MM.1S (cell line): Measurements from ENCODE around the gene OAF.

ENCODE experiments used
- DNase-seq: peaks from one replicate; pipeline ENCODE4 v3.0.0-alpha.2; 2015
- H2AFZ ChIP-seq: fragments of 300-600 bp; sonication (generic); 2 replicates; pipeline ENCODE4 v1.6.0; 2016; ENCODE audit warnings: antibody characterized with exemption, low read length
- H3F3A ChIP-seq: fragments of 300-600 bp; sonication (generic); 2 replicates; pipeline ENCODE4 v1.6.1; 2016; ENCODE audit warnings: mild to moderate bottlenecking, antibody characterized with exemption, low read length, moderate library complexity, mixed read lengths; ENCODE audit not compliant: insufficient read depth
- H3K27ac ChIP-seq: fragments of 300-600 bp; sonication (generic); 2 replicates; pipeline ENCODE4 v1.5.1; 2016; ENCODE audit warnings: mild to moderate bottlenecking, low read length
- H3K27me3 ChIP-seq: fragments of 300-600 bp; sonication (generic); replicated peaks from 2 replicates; pipeline ENCODE4 v1.6.0; 2016; ENCODE audit warnings: low read length; ENCODE audit not compliant: insufficient read depth
- H3K36me3 ChIP-seq: fragments of 300-600 bp; sonication (generic); replicated peaks from 2 replicates; pipeline ENCODE4 v1.6.1; 2016; ENCODE audit warnings: mild to moderate bottlenecking, low read length, mixed read lengths; ENCODE audit not compliant: insufficient read depth
- H3K4me1 ChIP-seq: fragments of 300-600 bp; sonication (generic); 2 replicates; pipeline ENCODE4 v1.6.1; 2016; ENCODE audit warnings: low read length, mixed read lengths
- H3K4me2 ChIP-seq: fragments of 300-600 bp; sonication (generic); 2 replicates; pipeline ENCODE4 v1.6.0; 2016; ENCODE audit warnings: low read depth, low read length
- H3K4me3 ChIP-seq: fragments of 300-600 bp; sonication (generic); 2 replicates; pipeline ENCODE4 v1.5.1; 2016; ENCODE audit warnings: low read length, mixed read lengths
- H3K79me2 ChIP-seq: fragments of 300-600 bp; sonication (generic); 2 replicates; pipeline ENCODE4 v1.6.1; 2016; ENCODE audit warnings: mixed run types, low read length, mixed read lengths
- H3K9ac ChIP-seq: fragments of 300-600 bp; sonication (generic); 2 replicates; pipeline ENCODE4 v1.6.1; 2016; ENCODE audit warnings: low read length, mixed read lengths
- H3K9me2 ChIP-seq: fragments of 300-600 bp; sonication (generic); replicated peaks from 2 replicates; pipeline ENCODE4 v1.6.1; 2016; ENCODE audit warnings: mild to moderate bottlenecking, low read length, mixed read lengths; ENCODE audit not compliant: insufficient read depth
- H3K9me3 ChIP-seq: fragments of 300-600 bp; sonication (generic); replicated peaks from 2 replicates; pipeline ENCODE4 v1.6.1; 2016; ENCODE audit warnings: mild to moderate bottlenecking, low read length, mixed read lengths; ENCODE audit not compliant: insufficient read depth
- H4K20me1 ChIP-seq: fragments of 300-600 bp; sonication (generic); 2 replicates; pipeline ENCODE4 v1.6.1; 2016; ENCODE audit warnings: mild to moderate bottlenecking, low read length, moderate library complexity, mixed read lengths; ENCODE audit not compliant: insufficient read depth
- EZH2 ChIP-seq: fragments of 300-600 bp; sonication (generic); optimal IDR thresholded peaks from 2 replicates; pipeline ENCODE3; 2017; ENCODE audit warnings: low read depth, mild to moderate bottlenecking, antibody characterized with exemption, low read length, mixed read lengths
- EZH2phosphoT487 ChIP-seq: fragments of 300-600 bp; sonication (generic); IDR thresholded peaks from 2 replicates; pipeline ENCODE4 v1.6.1; 2018; ENCODE audit warnings: antibody characterized with exemption, low read length
- TF ChIP-seq, protein P1 (sequence below): fragments of 300-600 bp; sonication (generic); IDR thresholded peaks from 2 replicates; pipeline ENCODE4 v1.5.1; 2016; ENCODE audit warnings: antibody characterized with exemption, low read length, mixed read lengths

Gene OAF

DNA sequence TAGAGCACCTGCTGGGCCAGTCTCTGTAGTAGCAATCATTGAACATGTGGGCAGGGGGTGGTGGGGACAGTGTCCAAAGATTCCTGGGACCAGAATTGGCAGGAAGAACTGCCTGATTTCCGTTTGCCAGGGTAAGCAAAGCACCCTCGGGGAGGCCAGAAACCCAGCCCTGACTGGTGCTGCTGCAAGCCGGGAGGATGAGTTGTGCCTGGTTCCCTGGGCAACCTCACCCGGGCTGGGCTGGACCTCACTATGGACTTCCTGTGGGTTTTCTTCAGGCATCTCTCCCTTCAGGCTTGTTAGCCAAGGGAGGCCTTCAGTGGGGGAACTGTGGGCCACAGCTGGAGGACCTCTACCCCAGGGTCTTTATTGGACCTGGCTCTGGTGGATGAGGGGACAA, 21.1 kb downstream of the OAF start:
- Histone ChIP-seq H3K27ac (no peak overlapping the region), H3K27me3 (no peaks in the 10 kb centered on the region), H3K9ac (no peak overlapping the region), H3K9me3 (no peaks in the 10 kb centered on the region), H3K36me3 (no peaks in the 10 kb centered on the region), H4K20me1 (no peaks in the 10 kb centered on the region), H2AFZ (no peak overlapping the region), H3K4me1 (no peaks in the 10 kb centered on the region), H3K4me2 (no peak overlapping the region), H3F3A (no peaks in the 10 kb centered on the region), H3K4me3 (no peak overlapping the region), H3K9me2 (no peaks in the 10 kb centered on the region), H3K79me2 (no peaks in the 10 kb centered on the region)
- TF ChIP-seq, protein P1, sequence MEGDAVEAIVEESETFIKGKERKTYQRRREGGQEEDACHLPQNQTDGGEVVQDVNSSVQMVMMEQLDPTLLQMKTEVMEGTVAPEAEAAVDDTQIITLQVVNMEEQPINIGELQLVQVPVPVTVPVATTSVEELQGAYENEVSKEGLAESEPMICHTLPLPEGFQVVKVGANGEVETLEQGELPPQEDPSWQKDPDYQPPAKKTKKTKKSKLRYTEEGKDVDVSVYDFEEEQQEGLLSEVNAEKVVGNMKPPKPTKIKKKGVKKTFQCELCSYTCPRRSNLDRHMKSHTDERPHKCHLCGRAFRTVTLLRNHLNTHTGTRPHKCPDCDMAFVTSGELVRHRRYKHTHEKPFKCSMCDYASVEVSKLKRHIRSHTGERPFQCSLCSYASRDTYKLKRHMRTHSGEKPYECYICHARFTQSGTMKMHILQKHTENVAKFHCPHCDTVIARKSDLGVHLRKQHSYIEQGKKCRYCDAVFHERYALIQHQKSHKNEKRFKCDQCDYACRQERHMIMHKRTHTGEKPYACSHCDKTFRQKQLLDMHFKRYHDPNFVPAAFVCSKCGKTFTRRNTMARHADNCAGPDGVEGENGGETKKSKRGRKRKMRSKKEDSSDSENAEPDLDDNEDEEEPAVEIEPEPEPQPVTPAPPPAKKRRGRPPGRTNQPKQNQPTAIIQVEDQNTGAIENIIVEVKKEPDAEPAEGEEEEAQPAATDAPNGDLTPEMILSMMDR = no peak
- TF ChIP-seq EZH2phosphoT487 (no peak), EZH2 (no peak)
- DNase-seq = no peak

DNA sequence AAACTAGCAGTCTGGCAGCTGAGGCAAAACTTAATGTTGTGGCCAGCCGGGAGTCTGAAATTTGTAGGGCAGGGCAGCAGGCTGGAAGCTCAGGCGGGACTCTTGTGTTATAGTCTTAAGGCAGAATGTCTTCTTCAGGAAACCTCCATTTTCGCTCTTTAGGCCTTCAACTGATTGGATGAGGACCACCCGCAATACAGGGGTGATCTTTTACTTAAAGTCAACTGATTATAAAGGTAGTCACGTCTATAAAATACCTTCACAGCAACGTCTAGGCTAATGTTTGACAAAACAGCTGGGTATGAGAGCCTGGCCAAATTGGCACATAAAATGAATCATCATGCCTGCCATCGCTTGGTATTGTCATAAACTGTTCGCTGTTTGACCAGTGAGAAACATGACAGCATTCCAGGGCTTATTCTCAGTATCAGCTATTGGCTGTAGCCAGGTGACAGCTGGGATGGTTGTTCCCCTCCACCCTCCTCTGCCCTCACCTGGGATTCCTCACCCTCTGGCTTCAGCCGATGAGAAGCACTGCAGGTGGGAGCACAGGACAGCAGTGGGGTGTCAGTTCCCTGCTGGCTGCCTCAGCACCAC, 22.5 kb downstream of the OAF start:
- Histone ChIP-seq H3K27me3 (no peaks in the 10 kb centered on the region), H3K4me2 (no peak overlapping the region), H3K4me3 (no peak overlapping the region), H4K20me1 (no peaks in the 10 kb centered on the region), H3K27ac (no peak overlapping the region), H3K9ac (no peak overlapping the region), H2AFZ (no peak overlapping the region), H3K79me2 (no peaks in the 10 kb centered on the region), H3K9me2 (no peaks in the 10 kb centered on the region), H3K9me3 (no peaks in the 10 kb centered on the region), H3K4me1 (no peaks in the 10 kb centered on the region), H3K36me3 (no peaks in the 10 kb centered on the region), H3F3A (no peaks in the 10 kb centered on the region)
- DNase-seq = no peak
- TF ChIP-seq EZH2 (no peak), EZH2phosphoT487 (no peak)
- TF ChIP-seq, protein P1 = no peak

DNA sequence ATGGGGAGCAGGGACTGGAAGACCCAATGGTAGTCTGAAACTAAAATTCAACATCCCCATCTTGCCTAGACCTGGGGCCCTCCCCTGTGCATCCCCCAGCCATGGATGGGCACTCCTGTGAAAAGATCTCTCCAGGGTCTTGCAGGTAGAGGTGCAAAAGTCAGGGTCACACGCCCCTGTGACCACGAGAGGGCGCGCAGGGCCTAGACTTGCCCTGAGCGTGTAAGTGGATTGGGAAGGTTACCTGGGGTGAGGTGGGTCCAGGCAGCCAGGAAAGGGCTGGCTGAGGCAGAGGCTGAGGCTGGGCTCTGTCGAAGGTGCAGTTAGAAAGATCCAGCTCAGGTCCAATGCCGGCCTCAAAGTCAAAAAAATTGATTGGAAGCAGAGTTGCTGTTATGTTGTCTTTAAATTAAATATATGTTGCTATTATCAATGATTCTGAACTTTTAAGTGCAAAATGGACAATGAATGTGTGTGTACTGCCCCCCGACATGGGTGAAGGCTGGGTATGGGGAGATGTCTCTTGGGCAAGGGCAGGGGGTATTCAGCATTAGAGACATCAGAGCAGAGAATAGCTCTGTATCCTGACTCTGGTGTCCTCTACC, 24.3 kb downstream of the OAF start:
- Histone ChIP-seq H3K27me3 (no peaks in the 10 kb centered on the region), H3K4me3 (no peak overlapping the region), H3K4me2 (no peak overlapping the region), H2AFZ (no peak overlapping the region), H3K79me2 (no peaks in the 10 kb centered on the region), H3F3A (no peaks in the 10 kb centered on the region), H4K20me1 (no peaks in the 10 kb centered on the region), H3K9ac (no peak overlapping the region), H3K9me3 (no peaks in the 10 kb centered on the region), H3K27ac (no peak overlapping the region), H3K36me3 (no peaks in the 10 kb centered on the region), H3K9me2 (no peaks in the 10 kb centered on the region), H3K4me1 (no peaks in the 10 kb centered on the region)
- TF ChIP-seq EZH2phosphoT487 = no peak
- no peak for TF ChIP-seq EZH2
- TF ChIP-seq, protein P1 = peak; percentile 95
- DNase-seq = peak; percentile 67
